ENCODE data around the gene SEMA5B.

GRCh38 chr3:122974764-122975162 is 52.8 kb downstream of the SEMA5B start:
- TF ChIP-seq POLR2AphosphoS5 (IDR thresholded peaks at IDR 0.05; ENCODE audit: low read depth) = no peak
- no peak for TF ChIP-seq CTCF (conservative IDR thresholded peaks at IDR 0.05; ENCODE audit: low read depth in 2 of 2)
- TF ChIP-seq REST (IDR thresholded peaks at IDR 0.05; ENCODE audit: unreplicated experiment) = no peak
- no peak for TF ChIP-seq STAT1 (IDR thresholded peaks at IDR 0.05; ENCODE audit: unreplicated experiment)
- TF ChIP-seq EZH2 (IDR thresholded peaks at IDR 0.05; ENCODE audit: low read depth, unreplicated experiment) = no peak
- no peak for TF ChIP-seq ETS1 (IDR thresholded peaks at IDR 0.05)
